H1 (cell line): ENCODE results near the gene TOP1. TPM values are rescaled to one million over a fixed set of nuclear protein-coding genes. Genes with fewer than 3 reads are reported as not detected.

Source experiments
- CTCF ChIA-PET: fragments of 300-600 bp; sonication (Branson Sonifier 250); formaldehyde crosslinking; loops from one replicate; lab custom pipeline; 2021; ENCODE audit not compliant: partially characterized antibody; lab: Charles Lee
- POLR2A ChIA-PET: fragments of 300-600 bp; sonication (Branson Sonifier 250); formaldehyde crosslinking; loops from one replicate; lab custom pipeline; 2021; ENCODE audit warnings: inconsistent platforms; ENCODE audit not compliant: partially characterized antibody; lab: Charles Lee
- DNase-seq, 2 experiments: peaks; one replicate each; pipeline versions ENCODE4 v3.0.0 to v3.0.0-alpha.2; 2010 to 2022; ENCODE audit warnings: low spot score in 2 of 2, low read depth in 1 of 2, mixed read lengths in 1 of 2
- FAIRE-seq: peaks from 2 replicates; lab custom pipeline; 2011; peaks lifted over from hg19 to GRCh38; lab: Jason Lieb, UNC
- H2AFZ ChIP-seq: 2 replicates; pipeline ENCODE4 v1.8.1; 2012; ENCODE audit warnings: low read length, inconsistent platforms
- H2AK5ac ChIP-seq: 2 replicates; pipeline ENCODE4 v1.6.1; 2013; ENCODE audit warnings: low read depth, low read length
- H2BK120ac ChIP-seq: replicated peaks from 2 replicates; pipeline ENCODE3; 2013; ENCODE audit warnings: low read depth, low read length, inconsistent platforms
- H2BK12ac ChIP-seq: 2 replicates; pipeline ENCODE4 v1.6.1; 2013; ENCODE audit warnings: low read depth, low read length
- H2BK15ac ChIP-seq: 2 replicates; pipeline ENCODE4 v1.6.1; 2013; ENCODE audit warnings: low read length
- H2BK20ac ChIP-seq: 2 replicates; pipeline ENCODE4 v1.6.1; 2013; ENCODE audit warnings: low read length
- H2BK5ac ChIP-seq: 2 replicates; pipeline ENCODE4 v1.6.1; 2013; ENCODE audit warnings: low read depth, low read length
- H3K14ac ChIP-seq: 2 replicates; pipeline ENCODE4 v1.6.1; 2013; ENCODE audit warnings: inconsistent platforms; ENCODE audit not compliant: insufficient read length
- H3K18ac ChIP-seq: 2 replicates; pipeline ENCODE4 v1.6.1; 2013; ENCODE audit warnings: low read length; ENCODE audit errors: extremely low read depth
- H3K23ac ChIP-seq: 2 replicates; pipeline ENCODE4 v1.6.1; 2013; ENCODE audit warnings: inconsistent platforms; ENCODE audit not compliant: insufficient read length
- H3K23me2 ChIP-seq: 2 replicates; pipeline ENCODE4 v1.6.1; 2013; ENCODE audit warnings: low read depth, low read length
- H3K27ac ChIP-seq: 2 replicates; pipeline ENCODE4 v1.6.1; 2011; ENCODE audit warnings: low read depth, low read length, inconsistent platforms
- H3K27me3 ChIP-seq, 4 experiments: replicated peaks in 1 of 4; 1 replicate in 1 of 4; 2 replicates in 3 of 4; pipeline versions ENCODE4 v1.6.1 to v1.8.1; 2011 to 2013; ENCODE audit warnings: low read length in 3 of 4, mild to moderate bottlenecking in 3 of 4, inconsistent platforms in 2 of 4, mixed read lengths in 2 of 4, moderate library complexity in 1 of 4; ENCODE audit not compliant: control insufficient read depth in 3 of 4, insufficient read depth in 3 of 4; ENCODE audit errors: extremely low read depth in 1 of 4
- H3K36me3 ChIP-seq, 4 experiments: 2 replicates each; pipeline versions ENCODE4 v1.6.1 to v1.8.1; 2011 to 2013; ENCODE audit warnings: mild to moderate bottlenecking in 4 of 4, low read length in 3 of 4, moderate library complexity in 2 of 4, control low read depth in 1 of 4, inconsistent platforms in 1 of 4; ENCODE audit not compliant: insufficient read depth in 4 of 4, control insufficient read depth in 2 of 4
- H3K4ac ChIP-seq: replicated peaks from 2 replicates; pipeline ENCODE3; 2013; ENCODE audit warnings: low read length, low read depth, mixed read lengths, inconsistent platforms; ENCODE audit not compliant: insufficient read length
- H3K4me1 ChIP-seq, 4 experiments: replicated peaks in 1 of 4; 1 replicate in 1 of 4; 2 replicates in 3 of 4; pipeline versions ENCODE4 v1.6.1 to v1.8.1; 2011 to 2013; ENCODE audit warnings: low read length in 3 of 4, inconsistent platforms in 2 of 4, mixed read lengths in 1 of 4; ENCODE audit not compliant: insufficient read depth in 4 of 4, control insufficient read depth in 3 of 4
- H3K4me2 ChIP-seq, 2 experiments: 2 replicates each; pipeline versions ENCODE4 v1.6.1 to v1.8.1; 2011 to 2013; ENCODE audit warnings: low read depth in 2 of 2, low read length in 2 of 2, control low read depth in 1 of 2, inconsistent platforms in 1 of 2, mild to moderate bottlenecking in 1 of 2; ENCODE audit not compliant: insufficient read depth in 1 of 2
- H3K4me3 ChIP-seq, 4 experiments: fragments of 200-600, 300-600 bp in 1 of 4; sonication (generic), shearing (Covaris generic), sonication (Bioruptor Twin) in 1 of 4; 2 replicates each; pipeline versions ENCODE4 v1.5.1 to v1.8.1; 2011 to 2016; ENCODE audit warnings: low read length in 4 of 4, low read depth in 3 of 4, control low read depth in 2 of 4, inconsistent platforms in 2 of 4, mild to moderate bottlenecking in 2 of 4, mixed read lengths in 1 of 4, moderate library complexity in 1 of 4; ENCODE audit not compliant: insufficient read depth in 2 of 4; ENCODE audit errors: extremely low read depth in 1 of 4
- H3K56ac ChIP-seq: replicated peaks from 2 replicates; pipeline ENCODE3; 2013; ENCODE audit warnings: low read depth, mild to moderate bottlenecking, mixed read lengths, low read length, inconsistent platforms; ENCODE audit not compliant: insufficient read length
- H3K79me1 ChIP-seq: 2 replicates; pipeline ENCODE4 v1.6.1; 2013; ENCODE audit warnings: low read depth, low read length, control low read depth
- H3K79me2 ChIP-seq, 2 experiments: 2 replicates each; pipeline versions ENCODE4 v1.6.1 to v1.8.1; 2012 to 2013; ENCODE audit warnings: low read length in 2 of 2, mild to moderate bottlenecking in 2 of 2, inconsistent platforms in 1 of 2; ENCODE audit not compliant: insufficient read depth in 2 of 2, control insufficient read depth in 1 of 2
- H3K9ac ChIP-seq, 4 experiments: replicated peaks in 1 of 4; 1 replicate in 1 of 4; 2 replicates in 3 of 4; pipeline versions ENCODE4 v1.6.1 to v1.8.1; 2011 to 2013; ENCODE audit warnings: low read depth in 3 of 4, low read length in 3 of 4, control low read depth in 2 of 4, mild to moderate bottlenecking in 2 of 4, moderate library complexity in 2 of 4, inconsistent platforms in 1 of 4; ENCODE audit errors: extremely low read depth in 1 of 4
- H3K9me3 ChIP-seq, 2 experiments: 2 replicates each; pipeline versions ENCODE4 v1.6.1 to v1.8.1; 2012 to 2013; ENCODE audit warnings: mild to moderate bottlenecking in 2 of 2, moderate library complexity in 2 of 2, control low read depth in 1 of 2, inconsistent platforms in 1 of 2, low read depth in 1 of 2, low read length in 1 of 2, mixed read lengths in 1 of 2; ENCODE audit not compliant: insufficient read depth in 2 of 2
- H4K20me1 ChIP-seq, 2 experiments: replicated peaks in 1 of 2; 2 replicates each; pipeline versions ENCODE3 to v1.8.1; 2011 to 2013; ENCODE audit warnings: inconsistent platforms in 2 of 2, low read length in 2 of 2, mild to moderate bottlenecking in 1 of 2; ENCODE audit not compliant: insufficient read depth in 2 of 2, control insufficient read depth in 1 of 2
- H4K5ac ChIP-seq: 2 replicates; pipeline ENCODE4 v1.6.1; 2013; ENCODE audit warnings: low read length, low read depth, mixed read lengths, inconsistent platforms; ENCODE audit not compliant: insufficient read length
- H4K8ac ChIP-seq: 2 replicates; pipeline ENCODE4 v1.8.0; 2013; ENCODE audit warnings: mild to moderate bottlenecking, moderate library complexity, low read length, inconsistent platforms; ENCODE audit not compliant: insufficient read depth; ENCODE audit errors: extremely low read depth
- H4K91ac ChIP-seq: replicated peaks from 2 replicates; pipeline ENCODE3; 2013; ENCODE audit warnings: low read length, mixed read lengths, inconsistent platforms; ENCODE audit not compliant: insufficient read length
- CEBPB ChIP-seq: IDR thresholded peaks from 2 replicates; pipeline ENCODE4 v1.6.1; 2012; ENCODE audit warnings: low read depth, low read length
- GTF2F1 ChIP-seq: IDR thresholded peaks from 2 replicates; pipeline ENCODE4 v1.6.1; 2012; ENCODE audit warnings: low read depth, low read length, improper control_type of control experiment, borderline replicate concordance
- JUND ChIP-seq: IDR thresholded peaks from 2 replicates; pipeline ENCODE4 v1.6.1; 2011; ENCODE audit warnings: mild to moderate bottlenecking, improper control_type of control experiment, low read length
- POU5F1 ChIP-seq: IDR thresholded peaks from 2 replicates; pipeline ENCODE4 v1.6.1; 2011; ENCODE audit warnings: low read depth, mild to moderate bottlenecking, low read length, moderate library complexity
- whole genome bisulfite sequencing, 2 experiments: shearing (Covaris generic) in 1 of 2; methylation state at CpG; one replicate each; pipeline versions ENCODE4 v1.1.6 to v1.1.7; 2013 to 2015; ENCODE audit warnings: low lambda C conversion rate in 2 of 2, mixed read lengths in 2 of 2, inconsistent platforms in 1 of 2, low coverage in 1 of 2, missing lambda C conversion rate in 1 of 2; ENCODE audit not compliant: insufficient replicate concordance in 2 of 2, insufficient coverage in 1 of 2, insufficient read length in 1 of 2; ENCODE audit errors: extremely low coverage in 1 of 2, missing lambda C conversion rate in 1 of 2; 5-methylcytosine and 5-hydroxymethylcytosine counted together
- polyA plus RNA-seq, 7 experiments: library from polyadenylated mRNA; depleted of rRNA in 3 of 7; stranded (reverse) in 5 of 7; unstranded in 2 of 7; fragments of >200 nt in 5 of 7; fragments of 200-250 nt in 2 of 7; gene quantifications; 1 replicate in 5 of 7; 2 replicates in 1 of 7; 4 replicates in 1 of 7; pipeline versions ENCODE4 v1.2.1 to v1.2.3, GENCODE V29; 2011 to 2013; ENCODE audit warnings: missing spikeins in 2 of 7, mixed read lengths in 2 of 7
- total RNA-seq: library from RNA; stranded (reverse); fragmentation: NEBNext Ultra II Directional; extraction: Animal tissue kit (Norgen Biotek cat#: 25700); gene quantifications from 2 replicates; pipeline ENCODE4 v1.2.1, GENCODE V29; 2021

TOP1 gene
- total and polyA plus RNA-seq, 2 of the 8 experiments (the other 6 are each of a cell fraction or from before 2014, with no cell fraction given): 7.4 to 108 TPM

DNA sequence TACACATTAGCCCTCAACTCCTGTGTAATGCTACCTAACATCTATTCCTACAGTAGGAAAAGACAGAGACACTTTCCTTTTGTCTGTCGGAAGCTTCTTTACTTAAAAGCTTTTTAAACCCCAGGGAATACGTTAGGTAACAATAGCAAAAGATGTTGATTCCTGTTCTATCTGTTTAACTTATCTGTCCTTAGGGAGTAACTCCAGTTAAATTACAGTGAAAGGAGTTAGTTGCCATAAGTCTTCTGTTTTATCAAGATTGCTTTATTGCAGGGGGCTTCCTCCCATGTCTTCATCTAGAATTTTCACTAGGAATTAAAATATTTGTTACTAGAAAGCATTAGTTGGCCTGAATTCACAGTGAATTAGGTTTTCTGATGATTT is 26.2 kb downstream of the TOP1 start:
- DNase-seq (no peak), FAIRE-seq (no peak)
- Histone ChIP-seq H2AK5ac (no peak overlapping the region), H4K8ac (no peak overlapping the region), H3K9ac (no peak overlapping the region), H3K56ac (no peak overlapping the region), H3K79me1 (0 out of 2 replicates have a peak, but pooled peaks cover 4% of the 10 kb centered on the region), H3K4me1 (peaks cover 0 to 6% (median 2%) of the 10 kb centered on the region in 4 experiments; a peak in 2 of 7 replicates), H3K4me3 (no peak overlapping the region), H3K18ac (no peak overlapping the region), H4K20me1 (peaks cover 26 to 33% of the 10 kb centered on the region in 2 experiments), H3K23me2 (no peaks in the 10 kb centered on the region), H3K14ac (no peak overlapping the region), H2BK20ac (no peak overlapping the region), H3K36me3 (no peaks in the 10 kb centered on the region), H4K91ac (no peak overlapping the region), H3K23ac (no peak overlapping the region), H3K4me2 (no peak overlapping the region), H3K27ac (no peak overlapping the region), H2BK120ac (no peak overlapping the region), H3K9me3 (no peaks in the 10 kb centered on the region), H2AFZ (no peak overlapping the region), H2BK5ac (no peak overlapping the region), H2BK15ac (no peak overlapping the region), H3K27me3 (no peaks in the 10 kb centered on the region), H3K4ac (no peak overlapping the region), H2BK12ac (no peak overlapping the region), H3K79me2 (peaks cover 0 to 96% of the 10 kb centered on the region in 2 experiments; a peak in 3 of 4 replicates), H4K5ac (no peak overlapping the region)
- POLR2A ChIA-PET: interaction anchor here (1.2 kb wide), 1 partner anchor 13 kb away, joined by 3 read pairs; no protein-coding TSS in a partner anchor
- TF ChIP-seq GTF2F1 (no peak), JUND (no peak), POU5F1 (no peak), CEBPB (no peak)
- 71% methylated on average over 2 of the region's 2 CpGs; no CpG with 5 or more reads in 1 of the 2 experiments for WGBS, 2 experiments
- CTCF ChIA-PET: interaction anchor here (1.2 kb wide), 1 partner anchor 64 kb away, joined by 6 read pairs; no protein-coding TSS in a partner anchor
